Right forelimb (tissue), 1 donor: Measurements from ENCODE around the gene WARS2.
"Not testable (repeated sequence)": the region's sequence is repeated elsewhere in the genome, so short reads cannot be mapped to it uniquely, and the experiment has no call there.

Source experiments
- DNase-seq: peaks from one replicate; pipeline ENCODE4 v3.0.0-alpha.2; 2018

WARS2 gene

DNA sequence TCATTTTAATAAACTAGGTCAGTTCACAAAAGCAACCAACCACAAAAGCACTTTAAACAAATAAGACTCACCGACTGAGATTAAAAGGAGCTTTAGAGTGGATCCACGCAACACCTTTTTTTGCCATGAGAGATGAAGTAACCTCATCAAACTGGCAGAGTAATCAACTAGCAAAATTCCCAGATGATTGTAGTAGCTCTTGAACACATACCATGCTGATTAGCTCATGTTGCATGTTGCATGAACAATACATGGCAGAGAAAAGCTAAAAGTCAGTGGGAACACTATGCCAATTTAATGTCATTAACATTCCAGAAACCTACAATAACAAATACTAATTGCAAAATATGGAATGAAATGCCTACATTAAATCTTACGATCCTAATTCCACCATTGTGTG lies 4.1 kb downstream of the WARS2 start:
- DNase-seq, result no peak

- DNase-seq, result no peak
Measured at GRCh38 chr1:119133987-119134386, 6.5 kb downstream of the WARS2 start.

GRCh38 chr1:119132179-119132578 lies 8.3 kb downstream of the WARS2 start:
- DNase-seq, result no peak

GRCh38 chr1:119125874-119126273 lies 14.6 kb downstream of the WARS2 start:
- DNase-seq, result no peak

- DNase-seq, result no peak
Measured at GRCh38 chr1:119124764-119125163, 15.7 kb downstream of the WARS2 start.

DNA sequence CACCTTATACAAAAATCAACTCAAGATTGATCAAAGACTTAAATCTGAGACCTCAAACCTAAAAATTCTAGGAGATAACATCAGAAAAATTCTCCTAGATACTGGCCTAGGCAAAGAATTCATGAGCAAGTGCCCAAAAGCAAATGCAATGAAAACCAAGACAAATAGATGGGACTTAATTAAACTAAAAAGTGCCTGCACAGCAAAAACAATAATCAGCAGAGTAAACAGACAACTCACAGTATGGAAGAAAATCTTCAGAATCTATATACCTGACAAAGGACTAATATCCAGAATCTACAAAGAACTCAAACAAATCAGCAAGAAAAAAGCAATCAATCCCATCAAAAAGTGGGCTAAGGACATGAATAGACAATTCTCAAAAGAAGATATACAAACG lies 18.6 kb downstream of the WARS2 start:
- not testable (repeated sequence) for DNase-seq

DNA sequence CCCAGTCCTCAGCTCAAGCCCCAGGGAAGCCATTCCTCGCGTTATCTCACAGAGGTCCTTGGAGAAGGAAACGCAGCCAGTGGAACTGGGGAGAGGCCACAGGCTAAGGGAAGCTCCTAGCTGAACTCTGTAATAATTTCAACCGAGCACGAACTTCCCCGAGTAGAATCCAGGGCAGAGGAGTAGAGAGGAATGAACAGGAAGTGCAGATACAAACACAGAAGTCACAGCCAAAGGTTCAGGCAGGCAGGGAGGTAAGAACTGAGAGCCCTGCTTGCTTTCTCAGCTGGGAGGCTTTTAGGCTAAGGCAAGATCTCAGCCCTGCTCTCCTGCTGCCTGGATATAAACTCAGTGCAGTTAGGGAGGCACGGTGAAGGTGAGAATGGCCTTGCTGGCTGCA lies 23.7 kb downstream of the WARS2 start:
- no peak for DNase-seq

DNA sequence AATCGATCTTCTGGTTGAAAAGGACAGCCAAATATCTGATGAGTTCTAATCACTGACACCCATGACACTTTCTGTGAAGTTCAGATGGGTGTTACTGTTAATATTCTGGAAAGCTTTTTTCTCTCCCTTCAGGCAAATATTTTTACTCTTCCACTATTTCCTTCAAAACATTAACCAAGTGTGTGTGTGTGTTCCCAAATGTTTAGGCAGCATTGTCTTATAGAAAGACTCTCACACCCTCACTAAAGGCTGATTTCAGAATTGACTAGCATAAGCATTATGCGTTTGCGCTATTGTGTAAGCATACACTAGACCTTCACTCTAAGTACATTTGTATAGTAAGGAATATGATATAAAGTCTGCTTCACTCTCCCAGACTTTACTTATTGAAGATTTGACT lies 24.7 kb downstream of the WARS2 start:
- DNase-seq, result no peak

DNA sequence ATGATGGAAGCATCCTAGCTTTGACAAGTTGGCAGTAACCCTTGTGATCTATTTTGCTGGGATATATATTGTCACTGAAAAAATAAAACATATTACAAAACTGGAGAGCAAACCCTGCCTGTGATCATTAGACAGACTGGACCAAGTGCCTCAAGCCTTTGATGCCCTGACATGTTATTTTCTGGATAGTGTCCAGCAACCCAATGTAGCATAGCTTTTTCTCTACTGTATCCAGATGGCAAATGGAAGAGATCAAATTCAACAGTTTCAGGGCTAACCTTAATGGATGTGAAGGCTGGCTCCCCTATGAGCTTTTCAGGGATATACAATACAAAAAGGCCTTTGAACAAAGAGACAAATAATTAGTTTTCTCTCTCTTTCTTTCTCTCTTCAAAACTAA lies 25.1 kb downstream of the WARS2 start:
- DNase-seq, result no peak

DNA sequence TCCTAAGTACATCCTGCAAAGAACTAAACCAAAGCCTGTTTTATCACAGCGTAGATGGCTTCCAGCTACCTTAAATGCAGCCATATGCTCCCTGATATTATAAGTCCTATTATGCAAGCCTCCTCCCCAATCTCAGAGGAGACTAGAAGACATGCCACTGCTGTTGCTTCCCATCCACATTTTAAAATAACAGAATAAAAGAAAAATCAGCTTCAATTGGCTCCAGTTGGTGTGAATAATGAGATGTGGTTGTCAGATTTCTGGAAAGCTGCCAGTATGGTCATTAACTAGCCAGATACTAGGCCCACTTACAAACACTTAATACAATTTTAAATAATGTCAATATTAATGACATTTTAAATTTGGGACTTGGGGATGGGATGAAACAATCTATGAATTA lies 25.7 kb downstream of the WARS2 start:
- no peak for DNase-seq

DNA sequence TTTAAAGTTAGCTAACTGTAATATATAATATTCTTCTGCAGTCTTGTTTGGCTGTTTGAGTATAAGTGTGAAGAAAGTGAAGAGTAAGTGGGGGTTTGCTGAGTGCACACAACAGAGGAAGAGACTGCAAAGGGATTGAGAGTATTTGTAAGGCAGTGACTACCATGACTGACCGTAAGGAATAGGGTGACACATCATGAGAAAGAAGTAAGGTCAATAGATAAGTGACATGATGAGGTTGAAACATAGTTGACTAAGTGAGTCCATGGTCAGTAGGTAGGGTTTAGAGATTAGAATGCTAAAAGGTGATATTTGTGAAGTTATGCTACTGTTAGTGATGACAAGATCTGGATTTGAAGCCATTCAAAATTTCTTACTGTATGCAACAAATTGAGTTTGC lies 27.7 kb downstream of the WARS2 start:
- DNase-seq, result no peak

DNA sequence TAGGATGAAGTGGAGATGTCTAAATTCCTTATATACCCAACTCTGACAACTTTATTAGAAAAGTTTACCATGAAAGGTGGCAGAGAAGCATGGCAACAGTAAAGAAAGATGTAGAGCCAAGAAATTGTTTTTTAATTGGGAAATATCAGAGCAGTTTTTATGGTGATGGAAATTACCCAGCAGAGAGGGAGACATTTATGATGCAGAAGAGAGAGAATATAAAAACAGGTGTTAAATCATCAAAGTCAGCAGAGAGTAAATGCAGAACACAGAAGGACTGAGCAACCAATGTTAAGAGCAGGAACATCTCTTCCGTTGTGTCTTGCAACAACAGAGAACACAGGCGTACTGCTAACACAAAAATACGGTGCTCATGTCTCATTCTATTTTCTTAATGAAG lies 28.2 kb downstream of the WARS2 start:
- no peak for DNase-seq

DNA sequence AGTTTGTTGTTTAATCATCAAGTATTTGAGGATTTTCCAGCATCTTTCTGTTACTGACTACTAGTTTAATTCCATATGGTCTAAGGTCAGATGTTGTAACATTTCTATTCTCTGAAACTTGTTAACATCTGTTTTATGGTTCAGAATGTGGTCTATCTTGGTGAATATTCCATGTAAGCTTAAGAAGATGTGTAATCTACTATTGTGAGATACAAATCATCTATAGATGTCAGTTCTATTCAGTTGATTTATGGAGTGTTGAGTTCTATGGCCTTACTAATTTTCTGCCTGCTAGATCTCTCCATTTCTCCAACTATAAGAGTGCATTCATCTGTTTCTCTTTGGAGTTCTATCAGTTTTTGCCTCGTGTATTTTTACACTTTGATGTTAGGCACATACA lies 31.5 kb downstream of the WARS2 start:
- no peak for DNase-seq

- no peak for DNase-seq
Measured at GRCh38 chr1:119103764-119104163, 36.7 kb downstream of the WARS2 start.

- DNase-seq, result no peak
Measured at GRCh38 chr1:119102051-119102450, 38.4 kb downstream of the WARS2 start.

DNA sequence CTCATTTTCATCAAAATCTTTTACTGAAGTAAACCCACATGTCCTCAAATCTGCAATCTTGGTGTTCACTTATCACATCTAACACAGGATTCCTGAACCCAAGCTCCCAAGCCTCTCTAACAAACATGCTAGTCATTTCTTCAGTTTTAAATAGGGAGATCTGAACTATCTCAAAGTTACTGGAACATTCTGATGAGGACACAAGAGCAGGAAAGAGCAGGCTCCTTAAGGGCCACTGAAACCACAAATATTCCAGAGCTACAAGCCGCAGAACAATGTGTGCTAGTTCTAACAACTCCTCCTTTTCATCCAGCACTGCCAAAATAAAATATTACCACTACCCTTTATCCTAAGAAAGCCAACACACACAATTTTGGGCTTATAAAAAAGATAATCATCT lies 38.9 kb downstream of the WARS2 start:
- no peak for DNase-seq

DNA sequence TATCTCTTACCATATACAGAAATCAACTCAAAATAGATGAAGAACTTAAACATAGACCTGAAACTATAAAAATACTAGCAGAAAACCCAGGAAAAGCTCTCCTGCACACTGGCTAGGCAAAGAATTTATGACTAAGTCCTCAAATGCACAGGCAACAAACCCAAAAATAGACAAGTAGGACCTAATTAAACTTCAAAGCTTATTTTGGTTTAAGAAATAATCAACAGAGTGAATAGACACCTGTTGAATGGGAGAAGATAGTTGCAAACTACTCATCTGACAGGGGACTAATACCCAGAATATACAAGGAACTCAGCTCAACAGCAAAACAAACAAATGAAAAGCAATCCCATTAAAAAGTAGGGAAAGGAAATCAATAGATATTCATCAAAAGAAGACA lies 40.7 kb downstream of the WARS2 start:
- no peak for DNase-seq

DNA sequence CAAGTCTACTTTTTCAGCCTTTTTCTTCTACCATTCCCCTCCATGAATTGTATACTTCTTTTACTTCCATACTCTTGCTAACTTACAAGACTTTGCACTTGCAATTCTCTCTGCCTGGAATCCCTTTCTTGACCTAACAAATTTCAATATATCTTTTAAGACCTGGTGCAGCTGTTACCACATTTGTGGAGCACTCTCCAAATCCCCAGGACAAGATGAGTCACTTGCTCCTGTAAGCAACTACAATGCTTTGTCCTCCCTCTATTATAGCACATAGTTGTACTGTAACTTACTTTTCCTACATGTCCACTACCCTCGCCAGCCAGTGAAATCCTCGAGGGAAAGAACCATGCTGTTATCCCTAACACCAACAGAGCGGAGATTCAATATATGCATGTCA lies 43.1 kb downstream of the WARS2 start:
- no peak for DNase-seq

DNA sequence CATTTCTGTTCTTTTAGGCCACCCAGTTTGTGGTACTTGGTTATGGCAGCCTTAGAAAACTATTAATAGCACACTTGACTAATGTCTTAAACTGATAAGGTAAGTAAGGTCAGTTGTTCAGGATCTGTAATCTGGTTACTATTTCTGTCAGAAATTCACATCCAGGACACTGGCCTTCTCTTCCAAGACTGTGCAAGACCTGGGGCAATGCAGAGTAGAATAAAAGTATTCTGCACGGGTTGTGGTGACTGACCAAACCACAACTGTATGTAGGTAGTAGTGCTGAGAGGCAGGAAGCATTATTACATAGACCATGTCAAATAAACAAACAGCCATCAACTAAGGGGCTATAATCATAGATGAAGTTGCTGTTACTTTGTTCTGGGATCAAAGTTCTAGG lies 46.7 kb downstream of the WARS2 start:
- no peak for DNase-seq

GRCh38 chr1:119091618-119092017 lies 48.8 kb downstream of the WARS2 start:
- DNase-seq, result no peak

DNA sequence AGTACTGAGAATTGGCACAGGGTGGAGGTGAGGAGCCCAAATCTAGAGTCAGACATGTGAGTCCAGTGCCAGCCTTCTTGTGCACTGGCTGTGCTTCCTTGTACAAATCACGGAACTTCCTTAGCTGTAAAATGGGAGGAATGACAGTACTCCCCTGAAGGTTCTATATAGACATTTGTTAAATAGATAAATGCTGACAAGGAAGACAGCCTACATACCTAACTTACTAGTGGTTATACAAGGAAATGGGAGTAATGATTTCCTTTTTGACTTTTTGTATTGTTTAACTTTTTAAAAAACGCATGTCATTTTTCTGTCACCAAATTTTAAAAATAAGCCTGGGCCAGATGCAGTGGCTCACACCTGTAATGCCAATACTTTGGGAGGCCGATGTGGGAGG lies 50.2 kb downstream of the WARS2 start:
- no peak for DNase-seq

GRCh38 chr1:119086830-119087229 lies 53.6 kb downstream of the WARS2 start:
- DNase-seq, result no peak

GRCh38 chr1:119084798-119085197 lies 55.7 kb downstream of the WARS2 start:
- DNase-seq, result no peak

GRCh38 chr1:119083980-119084379 lies 56.5 kb downstream of the WARS2 start:
- DNase-seq, result no peak

DNA sequence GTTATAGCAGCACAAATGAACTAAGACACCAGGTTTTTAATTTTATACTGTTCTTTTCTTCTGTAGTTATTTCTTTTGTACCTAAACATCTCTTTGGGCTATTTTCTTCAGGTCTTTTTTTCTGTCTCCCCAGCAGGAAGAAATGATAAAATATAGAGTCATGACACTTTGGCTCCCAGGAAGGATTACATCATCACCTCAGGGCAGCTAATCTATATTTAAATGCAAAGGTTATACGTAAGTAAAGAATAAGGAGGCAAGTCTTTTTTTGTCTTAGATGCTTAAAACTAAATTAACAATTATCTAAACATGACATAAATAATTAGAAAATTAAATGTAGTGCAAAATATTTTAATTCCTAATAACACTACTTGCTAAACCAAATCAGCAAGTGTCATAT lies 57.0 kb downstream of the WARS2 start:
- DNase-seq, result no peak

DNA sequence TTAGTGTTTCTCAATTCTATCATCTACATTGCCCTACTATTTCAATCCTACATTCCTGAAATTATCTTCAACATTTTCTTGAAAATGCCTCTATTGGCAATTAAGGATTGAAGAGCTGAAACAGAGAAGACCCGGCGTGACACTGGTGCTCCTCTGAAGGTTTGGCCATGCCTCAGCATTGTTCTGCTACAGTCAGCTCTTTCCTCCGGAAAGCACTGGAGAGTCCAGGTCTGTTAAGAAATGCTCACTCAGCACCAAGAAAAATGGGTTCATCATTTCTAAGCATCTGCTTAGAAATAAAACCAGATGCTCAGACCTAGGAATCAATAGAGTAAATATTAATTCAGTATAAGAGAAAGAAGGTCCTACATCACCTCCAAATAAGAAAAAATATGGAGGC lies 58.8 kb downstream of the WARS2 start:
- DNase-seq, result no peak
